Left colon (tissue), 2 donors: ENCODE measurements around the gene IQCH. TPM values are rescaled to one million over a fixed set of nuclear protein-coding genes. Genes with fewer than 3 reads are reported as not detected.
A peak's percentile ranks its signal among the peaks of the same experiment; 100 is the strongest.
"Not testable (repeated sequence)": the region's sequence is repeated elsewhere in the genome, so short reads cannot be mapped to it uniquely, and the experiment has no call there.

Experiments used
- ATAC-seq: fragments of 200-7000 bp; cut with Tn5 transposase; one replicate; pipeline ENCODE4 v1.9.1; 2020; ENCODE audit warnings: mild to moderate bottlenecking, moderate library complexity
- DNase-seq, 2 donors: peaks; one replicate each; pipeline ENCODE4 v3.0.0-alpha.2; 2020
- intact Hi-C, 2 donors: fragments of 100-400 bp; cut with DNase I in 1 of 2; cut with micrococcal nuclease in 1 of 2; formaldehyde crosslinking; loops; one replicate each; pipeline versions ENCODE4 v1.11.2 to v1.14.0; 2022; cut with DNase I, micrococcal nuclease
- total RNA-seq, 2 donors: library from RNA; stranded (reverse); fragmentation: NEBNext Ultra II Directional; extraction: Animal tissue kit (Norgen Biotek cat#: 25700); gene quantifications; one replicate each; pipeline ENCODE4 v1.2.1, GENCODE V29; 2021
- donor health status: DM: no; HTN: no; CAD: no.
- donor health status: DM: yes; HTN: yes; CAD: no.

IQCH gene
- total RNA-seq, 2 donors from 2014 or later: 1.8 to 2.9 TPM

- DNase-seq (no peak), ATAC-seq (no peak)
- intact Hi-C loops: no loop called here
These were observed 150.9 kb downstream of the IQCH start for GRCh38 chr15:67405208-67406191.

GRCh38 chr15:67406257-67406861 lies 151.8 kb downstream of the IQCH start:
- DNase-seq (no peak), ATAC-seq (no peak)
- intact Hi-C loops: no loop called here

GRCh38 chr15:67407786-67408185 lies 153.2 kb downstream of the IQCH start:
- no peak for DNase-seq
- ATAC-seq: no peak
- intact Hi-C loops: no loop called here

GRCh38 chr15:67409175-67409574 lies 154.6 kb downstream of the IQCH start:
- no peak for DNase-seq
- no peak for ATAC-seq
- intact Hi-C loops: no loop called here

GRCh38 chr15:67411486-67411885 lies 156.9 kb downstream of the IQCH start:
- intact Hi-C loops: no loop called here
- ATAC-seq (no peak), DNase-seq (no peak)

GRCh38 chr15:67413770-67414390 lies 159.3 kb downstream of the IQCH start:
- intact Hi-C loops: no loop called here
- DNase-seq: no peak

GRCh38 chr15:67415181-67415580 lies 160.6 kb downstream of the IQCH start:
- intact Hi-C loops: no loop called here
- ATAC-seq: no peak
- DNase-seq: no peak

More at GRCh38 chr15:67413770-67414390, 159.3 kb downstream of the IQCH start:
- no peak for ATAC-seq

- ATAC-seq: no peak
- no peak for DNase-seq
- intact Hi-C loops: no loop called here
These were observed 162.3 kb downstream of the IQCH start for GRCh38 chr15:67416891-67417290.

- ATAC-seq (no peak), DNase-seq (no peak)
- intact Hi-C loops: no loop called here
These were observed 165.1 kb downstream of the IQCH start for GRCh38 chr15:67419705-67420104.

- no peak for DNase-seq
- intact Hi-C loops: no loop called here
- no peak for ATAC-seq
These were observed 165.6 kb downstream of the IQCH start for GRCh38 chr15:67420137-67420536.

GRCh38 chr15:67421105-67421504 lies 166.5 kb downstream of the IQCH start:
- ATAC-seq (no peak), DNase-seq (no peak)
- intact Hi-C loops: no loop called here

- intact Hi-C loops: no loop called here
- ATAC-seq: no peak
These were observed 167.7 kb downstream of the IQCH start for GRCh38 chr15:67422296-67422695.

GRCh38 chr15:67433495-67434099 lies 179.0 kb downstream of the IQCH start:
- DNase-seq (peak in 1 of 2 donors; percentile 37), ATAC-seq (peak; percentile 73)
- intact Hi-C loops: loop anchor here in 1 of 2 donors (10.0 kb wide), 1 partner anchor 489 kb away; no protein-coding TSS in a partner anchor

More at GRCh38 chr15:67422296-67422695, 167.7 kb downstream of the IQCH start:
- no peak for DNase-seq

- ATAC-seq: peak; percentile 67
- intact Hi-C loops: loop anchor here in 1 of 2 donors (10.0 kb wide), 1 partner anchor 492 kb away; no protein-coding TSS in a partner anchor
- peak; percentile 32 to 50 for DNase-seq
These were observed 182.0 kb downstream of the IQCH start for GRCh38 chr15:67436351-67437250.

GRCh38 chr15:67444100-67444499 lies 189.5 kb downstream of the IQCH start:
- intact Hi-C loops: no loop called here
- ATAC-seq: no peak
- no peak for DNase-seq

GRCh38 chr15:67446449-67446848 lies 191.9 kb downstream of the IQCH start:
- no peak for ATAC-seq
- intact Hi-C loops: no loop called here
- DNase-seq: no peak

- ATAC-seq, intact Hi-C loops: not testable (repeated sequence)
These were observed 193.8 kb downstream of the IQCH start for GRCh38 chr15:67448372-67448771.

GRCh38 chr15:67453703-67454102 lies 199.1 kb downstream of the IQCH start:
- ATAC-seq, intact Hi-C loops, DNase-seq: not testable (repeated sequence)

More at GRCh38 chr15:67448372-67448771, 193.8 kb downstream of the IQCH start:
- DNase-seq: not testable (repeated sequence)
